Neural crest cell (in vitro differentiated cells): ENCODE results near the gene HLA-DOB. TPM values are rescaled to one million over a fixed set of nuclear protein-coding genes. Genes with fewer than 3 reads are reported as not detected.

ENCODE experiments used
- DNase-seq: peaks from one replicate; pipeline ENCODE4 v3.0.0; 2021; ENCODE audit warnings: low read depth, mixed read lengths, low spot score
- H3K27ac Mint-ChIP-seq: one replicate; pipeline ENCODE4 v1.8.0; 2021; ENCODE audit warnings: mild to moderate bottlenecking, mixed read lengths; ENCODE audit not compliant: unreplicated experiment
- H3K27me3 Mint-ChIP-seq: 2 replicates; pipeline ENCODE4 v1.8.0; 2021; ENCODE audit warnings: low read depth, mild to moderate bottlenecking, mixed read lengths
- H3K36me3 Mint-ChIP-seq: 2 replicates; pipeline ENCODE4 v1.8.0; 2021; ENCODE audit warnings: low read depth, mild to moderate bottlenecking, mixed read lengths
- H3K4me1 Mint-ChIP-seq: 2 replicates; pipeline ENCODE4 v1.8.0; 2021; ENCODE audit warnings: mixed read lengths
- H3K4me3 Mint-ChIP-seq: one replicate; pipeline ENCODE4 v1.8.0; 2021; ENCODE audit warnings: mild to moderate bottlenecking, mixed read lengths
- H3K9me3 Mint-ChIP-seq: 2 replicates; pipeline ENCODE4 v1.8.0; 2021; ENCODE audit warnings: mixed read lengths
- total RNA-seq: library from RNA; stranded (reverse); gene quantifications from 2 replicates; pipeline ENCODE4 v1.2.1, GENCODE V29; 2021
- TF ChIP-seq, protein P1 (sequence below): fragments of 200-600 bp; sonication (generic); conservative IDR thresholded peaks from 2 replicates; pipeline ENCODE4 v1.5.0; 2021; ENCODE audit warnings: antibody characterized with exemption, mild to moderate bottlenecking

HLA-DOB gene
- total RNA-seq, 1 donor from 2014 or later: 0.28 TPM

- Mint-ChIP-seq H3K36me3 (no peaks in the 10 kb centered on the region), H3K27ac (no peak overlapping the region), H3K4me3 (no peak overlapping the region), H3K4me1 (no peaks in the 10 kb centered on the region), H3K27me3 (no peaks in the 10 kb centered on the region), H3K9me3 (no peaks in the 10 kb centered on the region)
- no peak for DNase-seq
- TF ChIP-seq, protein P1, sequence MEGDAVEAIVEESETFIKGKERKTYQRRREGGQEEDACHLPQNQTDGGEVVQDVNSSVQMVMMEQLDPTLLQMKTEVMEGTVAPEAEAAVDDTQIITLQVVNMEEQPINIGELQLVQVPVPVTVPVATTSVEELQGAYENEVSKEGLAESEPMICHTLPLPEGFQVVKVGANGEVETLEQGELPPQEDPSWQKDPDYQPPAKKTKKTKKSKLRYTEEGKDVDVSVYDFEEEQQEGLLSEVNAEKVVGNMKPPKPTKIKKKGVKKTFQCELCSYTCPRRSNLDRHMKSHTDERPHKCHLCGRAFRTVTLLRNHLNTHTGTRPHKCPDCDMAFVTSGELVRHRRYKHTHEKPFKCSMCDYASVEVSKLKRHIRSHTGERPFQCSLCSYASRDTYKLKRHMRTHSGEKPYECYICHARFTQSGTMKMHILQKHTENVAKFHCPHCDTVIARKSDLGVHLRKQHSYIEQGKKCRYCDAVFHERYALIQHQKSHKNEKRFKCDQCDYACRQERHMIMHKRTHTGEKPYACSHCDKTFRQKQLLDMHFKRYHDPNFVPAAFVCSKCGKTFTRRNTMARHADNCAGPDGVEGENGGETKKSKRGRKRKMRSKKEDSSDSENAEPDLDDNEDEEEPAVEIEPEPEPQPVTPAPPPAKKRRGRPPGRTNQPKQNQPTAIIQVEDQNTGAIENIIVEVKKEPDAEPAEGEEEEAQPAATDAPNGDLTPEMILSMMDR: no peak
These were observed 2.9 kb upstream of the HLA-DOB start for GRCh38 chr6:32819729-32820128.

DNA sequence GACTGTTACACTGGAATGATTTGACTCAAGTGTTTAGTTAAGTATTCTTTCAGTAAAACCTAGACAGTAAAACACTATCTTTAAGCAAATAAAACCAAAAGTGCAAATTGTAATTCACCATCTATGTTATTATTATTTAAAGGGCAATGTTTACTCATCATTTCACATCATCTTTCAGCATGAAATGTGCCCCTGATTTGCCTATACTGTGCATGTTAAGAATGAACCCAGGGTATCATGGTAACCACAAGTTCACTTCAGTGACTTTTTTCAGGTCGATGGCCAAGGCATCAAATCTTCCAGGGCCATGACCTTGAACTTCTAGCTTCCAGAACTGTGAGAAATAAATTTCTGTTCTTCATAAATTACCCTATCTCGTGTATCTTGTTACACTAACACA lies 2.1 kb upstream of the HLA-DOB start:
- Mint-ChIP-seq H3K4me1 (no peaks in the 10 kb centered on the region), H3K9me3 (no peaks in the 10 kb centered on the region), H3K27ac (no peak overlapping the region), H3K27me3 (no peaks in the 10 kb centered on the region), H3K4me3 (no peak overlapping the region), H3K36me3 (no peaks in the 10 kb centered on the region)
- TF ChIP-seq, protein P1: no peak
- DNase-seq: no peak

DNA sequence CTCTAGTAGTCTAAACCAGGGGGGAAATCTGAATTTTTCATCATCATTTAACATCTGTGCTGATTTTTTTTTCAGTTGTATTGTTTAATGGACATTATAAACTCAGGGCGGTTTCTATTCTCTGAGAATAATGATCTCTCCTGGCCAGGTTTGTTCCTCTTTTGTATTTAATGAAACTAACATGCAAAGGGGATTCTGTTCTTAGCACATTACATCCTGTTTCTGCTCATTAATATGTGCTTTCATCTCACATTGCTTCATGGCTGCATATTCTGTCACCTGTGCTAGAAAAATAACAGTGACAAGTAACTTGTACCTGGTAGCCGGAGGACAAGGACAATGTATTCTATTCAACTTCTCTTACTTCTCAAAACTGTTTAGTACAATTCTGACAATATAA lies 806 bp downstream of the HLA-DOB start:
- H3K4me1 Mint-ChIP-seq: no peaks in the 10 kb centered on the region
- DNase-seq: no peak
- H3K4me3 Mint-ChIP-seq: no peak overlapping the region
- H3K36me3 Mint-ChIP-seq: no peaks in the 10 kb centered on the region
- H3K27ac Mint-ChIP-seq: no peak overlapping the region
- peaks cover 15% of the 10 kb centered on the region for H3K27me3 Mint-ChIP-seq
- TF ChIP-seq, protein P1: no peak
- no peaks in the 10 kb centered on the region for H3K9me3 Mint-ChIP-seq

DNA sequence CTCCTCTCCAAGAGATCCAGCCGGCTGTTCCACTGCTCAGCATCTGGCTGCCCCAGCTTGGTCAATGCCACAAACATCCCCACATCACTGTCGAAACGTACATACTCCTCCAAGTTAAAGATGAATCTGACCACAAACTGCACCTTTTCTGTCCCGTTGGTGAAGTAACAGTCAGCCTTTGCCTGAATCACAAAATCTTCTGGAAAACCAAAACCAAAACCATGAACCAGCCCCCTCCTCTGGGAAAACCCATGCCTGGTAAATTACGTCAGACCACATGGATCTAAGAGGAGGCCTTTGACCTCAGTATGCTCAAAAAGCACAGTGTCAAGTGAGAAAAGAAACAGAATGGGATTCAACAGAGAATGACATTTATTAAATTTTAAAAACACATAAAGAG lies 1.7 kb downstream of the HLA-DOB start:
- peaks cover 17% of the 10 kb centered on the region for H3K27me3 Mint-ChIP-seq
- no peaks in the 10 kb centered on the region for H3K36me3 Mint-ChIP-seq
- H3K4me1 Mint-ChIP-seq: no peaks in the 10 kb centered on the region
- H3K9me3 Mint-ChIP-seq: no peaks in the 10 kb centered on the region
- no peak overlapping the region for H3K4me3 Mint-ChIP-seq
- TF ChIP-seq, protein P1: no peak
- no peak for DNase-seq
- H3K27ac Mint-ChIP-seq: no peak overlapping the region

- Mint-ChIP-seq H3K4me3 (no peak overlapping the region), H3K4me1 (no peaks in the 10 kb centered on the region), H3K27me3 (peaks cover 20% of the 10 kb centered on the region), H3K9me3 (no peaks in the 10 kb centered on the region), H3K36me3 (no peaks in the 10 kb centered on the region), H3K27ac (no peak overlapping the region)
- TF ChIP-seq, protein P1: no peak
- DNase-seq: no peak
These were observed 2.7 kb downstream of the HLA-DOB start for GRCh38 chr6:32814145-32814544.

GRCh38 chr6:32809171-32809570 lies 7.6 kb downstream of the HLA-DOB start:
- no peaks in the 10 kb centered on the region for H3K9me3 Mint-ChIP-seq
- H3K4me1 Mint-ChIP-seq: no peaks in the 10 kb centered on the region
- no peak overlapping the region for H3K27ac Mint-ChIP-seq
- TF ChIP-seq, protein P1: no peak
- H3K36me3 Mint-ChIP-seq: no peaks in the 10 kb centered on the region
- peaks cover 54% of the 10 kb centered on the region for H3K27me3 Mint-ChIP-seq
- H3K4me3 Mint-ChIP-seq: no peak overlapping the region
- no peak for DNase-seq
